Measurements from ENCODE around the gene DAB1.

Gene DAB1

DNA sequence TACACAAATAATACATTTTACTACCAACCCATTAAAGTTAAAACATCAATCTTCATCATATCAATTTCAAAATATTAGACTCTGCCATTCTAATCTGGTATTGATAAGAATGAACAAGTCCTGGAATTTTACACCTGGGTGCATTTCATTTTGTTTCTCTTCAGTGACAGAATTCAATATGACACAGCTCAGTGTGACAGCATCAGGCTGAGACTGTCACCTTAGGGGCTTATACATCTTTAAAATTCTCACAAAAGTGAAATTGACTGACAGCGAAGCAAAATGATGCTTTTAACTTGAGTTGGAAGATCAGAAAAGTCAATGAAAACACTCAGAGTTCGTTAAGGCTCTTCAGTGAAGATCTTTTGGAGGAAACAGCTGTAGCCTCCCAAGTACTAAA is 213.0 kb downstream of the DAB1 start:
- no peak for DNase-seq

DNA sequence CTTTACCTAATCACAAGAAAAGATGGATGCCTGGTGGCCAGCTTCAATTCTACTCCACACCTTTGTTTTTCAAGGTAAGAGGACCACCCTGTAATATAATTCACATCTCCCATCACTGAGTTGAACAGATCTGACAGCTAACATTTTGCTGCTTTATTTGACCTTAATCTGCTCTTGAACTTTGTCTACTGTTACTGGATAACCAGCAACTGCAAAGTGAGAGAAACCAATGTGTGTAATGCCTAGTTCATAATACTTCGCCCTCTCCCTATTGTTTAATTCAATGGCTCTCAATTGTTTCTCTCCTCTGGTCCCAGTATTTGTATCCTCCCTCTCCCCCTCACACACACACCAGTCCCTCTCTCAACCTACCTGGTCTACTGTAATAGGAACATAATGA is 214.4 kb downstream of the DAB1 start:
- no peak for DNase-seq

DNA sequence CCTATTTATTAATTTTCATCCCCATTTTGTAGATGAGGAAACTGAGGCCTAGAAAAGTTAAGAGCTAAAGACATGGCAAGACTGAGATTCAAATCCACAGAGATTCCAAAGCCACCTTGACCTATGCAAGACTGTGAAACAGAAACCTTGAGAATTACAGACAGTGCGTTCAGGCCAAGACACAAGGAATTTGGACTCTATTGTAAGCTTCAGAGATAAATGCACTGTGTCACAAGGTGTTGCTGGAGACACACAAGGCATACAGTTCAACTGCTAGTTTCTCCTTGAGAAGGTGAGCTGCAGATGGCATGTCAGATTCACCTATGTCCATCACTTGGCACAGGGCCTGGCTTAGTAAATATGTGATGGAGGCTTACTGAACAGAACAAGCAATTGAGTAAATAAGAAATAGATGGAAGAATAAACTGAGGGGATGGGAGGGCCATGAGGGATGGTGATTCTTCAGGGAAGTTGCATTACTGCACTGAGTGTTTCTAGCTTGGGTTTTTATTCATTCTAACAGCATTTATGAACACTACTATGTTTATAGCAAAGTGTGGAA is 215.0 kb downstream of the DAB1 start:
- no peak for DNase-seq

DNA sequence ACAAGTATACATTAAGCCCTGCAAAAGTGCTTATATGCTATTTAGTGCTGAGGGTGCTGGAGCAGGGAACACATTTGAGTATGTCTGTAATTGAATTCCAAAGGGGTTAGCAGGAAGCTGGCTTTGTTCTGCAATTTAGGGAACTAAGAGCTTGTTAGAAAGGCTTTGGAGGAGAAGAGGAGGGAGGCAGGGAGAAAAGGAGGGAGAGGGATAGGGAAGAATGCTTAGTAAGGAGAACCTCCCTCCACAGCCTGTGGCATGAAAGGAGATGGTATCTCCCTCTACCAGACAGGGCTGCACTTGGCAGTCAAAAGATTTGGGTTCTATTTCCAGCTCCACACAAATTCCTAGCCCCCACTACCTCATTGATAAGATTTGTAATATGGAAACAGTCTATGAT is 217.8 kb downstream of the DAB1 start:
- no peak for DNase-seq

DNA sequence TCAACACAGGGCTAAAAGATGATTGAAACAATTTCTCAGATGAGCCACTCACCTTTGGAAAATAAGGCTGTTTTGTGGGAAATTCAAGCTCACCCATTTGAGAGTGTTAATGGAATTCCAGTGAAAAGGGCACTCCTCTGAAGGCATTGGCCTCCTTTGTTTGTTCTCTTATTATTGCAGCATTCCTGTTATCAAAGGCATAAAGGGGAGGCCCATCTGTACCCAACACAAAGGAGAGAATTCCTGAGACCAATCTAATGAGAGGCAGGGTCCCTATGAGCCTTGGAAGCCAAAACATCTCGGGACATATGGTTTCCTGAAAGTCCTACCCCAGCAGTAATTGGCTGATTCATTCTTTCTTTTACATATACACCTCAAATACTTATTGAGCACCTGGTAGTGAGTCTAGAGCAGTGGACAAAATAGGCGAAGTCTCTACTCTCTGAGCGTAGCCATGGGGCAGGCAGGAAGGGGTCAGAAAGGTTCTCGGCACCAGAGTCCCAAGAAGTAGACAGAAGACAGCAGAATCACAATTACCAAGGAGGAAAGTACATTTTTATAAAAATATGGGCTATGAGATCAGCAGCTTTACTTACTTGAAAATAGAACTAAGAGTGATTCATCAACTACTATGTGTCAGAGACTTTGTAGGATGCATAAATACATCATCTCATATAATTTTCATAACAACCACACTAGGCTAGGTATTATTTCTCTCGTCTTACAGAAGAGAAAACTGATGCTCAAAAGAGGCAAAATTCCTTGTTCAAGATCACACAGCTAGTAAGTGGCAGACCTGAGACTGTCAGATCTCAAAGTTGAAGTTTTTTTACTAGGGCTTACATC is 218.7 kb downstream of the DAB1 start:
- DNase-seq = no peak

DNA sequence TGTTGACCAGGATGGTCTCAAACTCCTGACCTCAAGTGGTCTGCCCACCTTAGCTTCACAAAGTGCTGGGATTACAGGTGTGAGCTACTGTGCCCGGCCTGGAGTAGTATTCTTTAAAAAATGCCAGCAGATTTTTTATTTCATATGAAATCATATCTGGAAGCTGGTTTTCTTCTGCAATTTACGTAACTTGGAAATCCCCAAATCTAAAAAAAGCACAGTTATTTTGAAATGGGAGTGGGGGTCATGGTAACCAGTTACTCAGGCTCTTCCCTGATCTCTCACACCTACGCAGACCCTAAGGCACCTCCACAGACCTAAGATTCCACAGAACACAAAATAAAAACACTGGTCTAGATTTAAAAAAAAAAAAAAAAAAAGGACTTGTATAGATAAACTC is 219.8 kb downstream of the DAB1 start:
- no peak for DNase-seq

DNA sequence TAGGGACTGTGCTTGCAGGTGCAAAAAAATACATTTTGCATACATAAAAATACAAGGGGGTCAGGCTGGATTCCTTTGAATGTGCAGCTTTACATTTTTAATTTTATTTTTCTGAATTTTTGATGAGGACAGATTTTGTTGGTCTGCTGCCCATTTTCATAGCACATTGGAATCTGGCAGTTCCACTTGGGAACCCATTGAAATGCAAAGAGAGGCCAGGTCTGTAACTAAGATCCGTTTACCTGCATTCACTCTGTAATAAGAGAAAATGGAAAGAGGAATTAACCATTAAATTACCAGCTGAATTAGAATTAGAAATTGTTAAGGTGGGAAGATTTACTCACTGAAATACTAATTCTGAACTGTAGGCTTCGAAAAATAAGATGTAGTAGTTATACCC is 221.6 kb downstream of the DAB1 start:
- no peak for DNase-seq

DNA sequence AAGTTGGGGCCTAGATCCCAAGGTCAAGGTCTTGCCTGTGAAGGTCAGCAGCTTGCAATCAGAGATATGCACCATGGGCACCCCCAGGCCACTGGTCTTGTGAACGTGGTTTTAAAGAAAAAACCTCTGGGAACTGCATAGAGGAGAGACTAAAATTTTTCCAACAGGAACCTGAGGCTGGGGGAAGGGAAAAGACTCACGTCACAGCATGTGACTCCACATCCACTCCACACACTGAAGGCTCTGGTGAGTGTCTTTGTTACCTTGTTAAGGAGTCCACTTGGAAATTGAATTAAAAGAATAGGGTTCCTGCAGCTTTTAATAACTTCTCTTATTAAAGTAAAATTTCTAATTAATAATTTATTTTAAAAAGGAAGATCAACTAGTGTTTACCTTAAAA is 224.9 kb downstream of the DAB1 start:
- DNase-seq = no peak

DNA sequence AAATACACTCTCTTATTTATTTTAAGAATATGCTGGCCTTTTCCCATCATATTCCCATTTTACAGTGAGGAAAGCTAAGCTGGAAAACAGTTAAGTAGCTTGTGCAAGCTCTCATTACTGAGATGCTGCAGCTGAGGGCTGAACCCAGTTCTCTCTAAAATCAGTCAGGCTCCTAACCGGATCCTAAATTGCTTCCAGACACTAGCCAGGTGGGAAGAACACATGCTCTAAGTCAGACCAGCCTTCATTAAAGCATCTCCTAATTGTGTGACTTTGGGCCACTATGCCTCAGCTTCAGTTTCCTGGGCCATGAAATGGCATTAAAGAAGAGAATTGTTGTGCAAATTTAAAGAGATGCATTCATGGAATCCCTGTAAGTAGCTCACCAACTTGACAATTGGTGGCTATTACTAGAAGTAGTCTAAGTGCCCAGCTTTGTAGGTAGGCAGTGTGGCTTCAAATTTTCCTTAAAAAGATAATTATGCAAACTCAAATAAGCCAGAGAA is 228.4 kb downstream of the DAB1 start:
- DNase-seq = no peak

DNA sequence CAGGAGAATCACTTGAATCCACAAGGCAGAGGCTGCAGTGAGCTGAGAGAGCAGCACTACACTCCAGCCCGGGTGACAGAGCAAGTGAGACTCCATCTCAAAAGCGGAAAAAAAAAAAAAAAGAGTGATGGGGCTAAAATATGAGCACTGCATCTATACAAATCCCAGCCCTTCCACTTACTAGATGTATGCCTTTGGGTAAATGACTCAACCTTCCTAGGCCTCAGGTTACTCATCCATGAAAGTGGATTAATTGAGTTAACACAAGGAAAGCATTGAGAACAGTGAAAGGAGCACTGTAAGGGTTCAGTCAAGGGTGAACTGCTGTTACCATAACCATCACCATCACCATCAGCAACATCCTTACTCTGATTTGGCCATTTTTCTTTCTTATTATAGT is 231.6 kb downstream of the DAB1 start:
- no peak for DNase-seq

DNA sequence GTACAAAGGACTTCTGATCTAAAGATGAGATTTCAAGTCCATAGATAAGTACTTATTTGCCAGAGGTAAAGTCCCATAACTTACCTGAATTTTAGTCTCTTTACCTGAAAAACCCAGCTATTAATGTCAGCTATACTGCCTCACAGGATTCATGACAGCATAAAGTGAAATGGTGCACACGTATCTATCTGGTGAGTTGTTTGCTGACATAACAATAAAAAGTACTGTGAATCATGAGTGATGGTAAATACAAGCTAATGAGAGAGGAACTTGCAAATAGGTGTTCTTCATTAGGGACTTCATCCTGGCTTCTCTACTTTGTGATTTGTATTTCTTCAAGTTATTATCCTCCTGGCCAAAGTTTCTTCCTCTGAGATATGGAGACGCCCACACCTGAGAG is 233.0 kb downstream of the DAB1 start:
- no peak for DNase-seq

DNA sequence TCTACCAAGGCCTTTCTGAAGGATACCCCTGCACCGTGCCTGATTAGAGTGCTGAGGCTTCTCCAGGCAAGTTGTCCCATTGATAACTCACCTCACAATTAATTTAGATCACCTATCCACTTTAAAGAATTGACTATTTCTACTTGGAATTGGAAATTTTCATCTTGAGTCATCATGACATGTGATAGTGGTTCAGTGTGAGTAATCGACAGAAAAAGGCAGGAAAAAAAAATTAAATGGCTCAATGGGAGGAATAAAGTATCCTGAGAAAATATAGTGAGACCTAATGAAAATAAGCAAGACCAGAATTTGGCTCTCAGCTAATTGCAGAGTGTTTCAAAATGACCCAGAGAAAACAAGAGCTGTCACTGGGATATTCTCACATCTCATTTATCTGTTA is 235.7 kb downstream of the DAB1 start:
- no peak for DNase-seq

DNA sequence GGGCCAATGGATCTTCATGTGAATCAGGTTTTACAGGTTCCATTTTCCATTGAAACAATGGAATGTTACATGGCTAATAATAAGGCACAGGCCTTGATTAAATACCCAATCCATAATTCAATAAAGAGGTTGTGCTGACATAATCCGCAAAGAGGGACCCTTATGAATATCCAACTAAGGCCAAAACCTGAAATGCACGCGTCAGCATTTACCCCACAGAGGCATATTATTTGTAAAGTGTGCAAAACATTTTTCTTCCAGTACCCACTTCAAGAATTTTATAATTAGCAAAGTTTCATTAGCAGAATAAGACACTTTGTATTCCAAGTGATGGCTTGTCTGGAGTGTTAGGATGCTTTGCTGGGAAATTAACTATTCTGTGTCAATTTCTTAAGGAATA is 237.4 kb downstream of the DAB1 start:
- DNase-seq = no peak

DNA sequence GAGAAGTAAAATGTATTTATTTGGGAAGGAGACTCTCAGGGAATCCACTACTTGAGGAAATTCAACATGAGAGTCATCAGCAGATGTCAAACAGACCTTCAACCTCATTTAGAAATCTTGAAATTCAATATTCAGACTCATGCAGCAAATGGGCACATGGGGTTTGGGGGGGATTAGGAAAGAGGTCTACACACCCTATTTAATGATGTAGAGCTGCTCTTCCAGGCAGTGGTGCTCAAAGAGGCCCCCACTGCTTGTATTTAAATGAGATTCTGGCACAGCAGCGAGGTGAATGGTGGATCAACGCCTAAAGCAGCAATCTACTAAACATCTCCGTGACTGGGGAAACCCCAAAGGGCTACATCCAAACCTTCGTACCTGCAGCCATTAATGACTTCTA is 244.9 kb downstream of the DAB1 start:
- DNase-seq = no peak

DNA sequence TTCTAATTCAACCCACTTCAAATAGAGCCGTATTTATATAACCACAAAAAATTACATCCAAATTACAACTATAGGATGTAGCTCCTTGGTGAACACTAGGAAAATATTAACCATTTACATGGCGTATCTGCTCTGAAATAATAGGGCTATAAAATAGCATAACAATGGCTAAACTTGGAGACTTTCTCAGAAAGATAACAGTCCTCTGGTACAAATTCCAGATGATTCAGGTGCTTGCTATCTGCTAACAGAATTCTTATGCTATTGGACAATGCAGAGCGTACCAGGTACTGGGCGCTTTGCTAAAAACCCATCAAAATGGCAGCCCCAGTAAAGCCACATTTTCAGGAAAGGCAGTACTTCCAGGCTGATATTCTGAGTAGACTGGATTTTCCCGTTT is 248.4 kb downstream of the DAB1 start:
- DNase-seq = no peak

DNA sequence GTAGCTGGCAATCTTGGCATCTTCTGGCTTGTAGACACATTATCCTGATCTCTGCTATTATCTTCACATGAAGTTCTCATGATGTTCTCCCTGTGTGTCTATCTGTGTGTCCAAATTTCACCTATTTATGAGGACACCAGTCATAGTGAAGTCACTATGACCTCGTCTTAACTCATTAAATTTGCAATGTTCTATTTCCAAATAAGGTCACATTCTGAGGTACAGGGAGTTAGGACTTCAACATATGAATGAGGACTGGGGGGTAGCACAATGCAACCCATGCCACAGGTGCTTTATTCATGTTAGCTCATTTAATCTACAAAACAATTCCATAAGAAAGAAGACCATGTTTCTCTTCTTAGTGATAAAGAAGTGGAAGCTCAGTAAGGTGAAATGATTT is 251.8 kb downstream of the DAB1 start:
- no peak for DNase-seq

DNA sequence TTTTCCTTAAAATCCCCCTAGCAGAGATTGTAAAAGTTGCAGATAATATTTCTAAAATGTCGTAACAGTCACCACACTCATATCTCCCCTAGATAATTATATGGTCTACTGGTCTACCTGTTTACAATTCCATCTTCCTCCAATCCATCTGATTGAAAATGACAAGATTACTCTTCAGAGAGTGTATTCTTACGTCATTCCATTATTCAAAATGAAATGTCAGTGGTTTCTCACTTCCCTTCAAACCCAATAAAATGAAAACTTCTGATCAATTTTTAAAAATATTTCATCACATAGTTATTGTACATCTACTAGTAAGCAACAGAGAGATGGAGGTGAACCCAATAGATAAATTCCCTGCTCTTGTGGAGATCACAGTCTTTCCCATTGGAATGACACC is 255.9 kb downstream of the DAB1 start:
- DNase-seq = no peak

DNA sequence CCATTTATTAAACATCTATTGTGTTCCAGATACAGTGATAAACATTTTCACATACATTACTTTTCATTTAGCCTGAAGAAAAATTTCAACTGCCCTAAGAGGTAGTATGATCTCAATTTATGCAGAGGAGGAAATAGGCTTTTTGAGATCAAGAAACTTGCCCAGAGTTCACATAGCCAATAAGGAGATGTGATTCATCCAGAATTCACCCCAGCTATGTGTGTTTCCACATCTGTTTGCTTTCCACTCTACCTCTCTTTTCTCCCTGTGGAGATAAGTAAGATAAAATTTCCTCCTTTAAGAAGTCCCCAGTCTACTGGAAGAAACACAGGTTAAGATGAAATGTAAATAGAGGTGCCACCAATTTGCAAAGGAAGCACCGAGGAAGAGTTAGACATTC is 258.3 kb downstream of the DAB1 start:
- DNase-seq = no peak

DNA sequence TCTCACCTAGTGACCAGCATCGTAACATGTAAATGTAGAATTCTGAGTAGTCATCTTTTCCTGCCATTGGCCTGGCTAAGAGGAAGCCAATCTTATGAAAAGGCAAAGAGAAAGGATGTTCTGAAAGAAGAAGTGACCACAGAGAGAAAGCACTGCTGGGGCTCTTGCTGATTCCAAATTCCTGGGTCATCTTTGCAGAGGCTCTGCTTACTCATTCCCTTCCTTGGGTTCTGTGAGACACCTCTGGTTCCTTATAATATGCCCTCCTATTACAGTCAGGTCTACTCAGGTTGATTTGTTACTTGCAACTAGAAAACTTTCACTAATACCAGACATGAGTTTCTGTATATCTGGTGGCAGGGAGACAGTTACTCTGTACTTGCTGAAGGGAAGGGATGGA is 259.3 kb downstream of the DAB1 start:
- DNase-seq = no peak

DNA sequence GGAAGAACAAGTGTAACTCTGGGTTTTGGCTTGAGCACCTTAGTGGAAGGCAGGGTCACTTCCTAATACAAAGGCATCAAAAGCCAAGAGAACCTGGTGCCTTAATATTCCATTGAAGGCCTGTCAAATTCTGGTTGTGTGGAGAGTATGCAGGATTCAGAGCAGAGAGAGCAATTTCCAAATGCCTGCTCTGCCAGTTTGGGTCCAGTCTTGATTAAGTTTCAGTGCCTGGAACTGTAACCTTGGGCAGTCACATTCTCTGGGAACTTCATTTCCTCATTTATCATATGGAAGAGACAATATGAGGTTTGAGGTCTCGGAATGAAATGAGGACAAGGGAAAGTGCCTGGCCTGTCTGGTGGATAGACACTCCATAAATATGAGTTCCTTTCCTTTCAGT is 260.1 kb downstream of the DAB1 start:
- DNase-seq = no peak

DNA sequence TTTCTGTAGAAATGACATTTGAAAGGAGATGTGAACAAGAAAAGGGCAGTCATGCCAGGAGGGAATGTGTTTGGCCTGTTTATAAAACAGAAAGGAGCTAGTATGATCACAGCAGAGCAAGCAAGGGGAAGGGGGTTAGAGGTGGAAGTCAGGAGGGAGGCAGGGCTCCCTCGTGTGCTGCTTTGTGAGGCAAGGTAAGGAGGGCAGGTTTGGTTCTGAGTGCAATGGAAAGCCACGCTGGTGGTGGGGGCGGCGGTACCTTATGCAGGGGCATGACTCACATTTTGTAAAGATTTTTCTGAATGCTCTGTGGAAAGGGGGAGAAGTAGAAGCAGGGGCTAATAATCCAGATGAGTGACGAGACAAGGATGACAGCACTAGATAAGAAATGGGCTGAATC is 260.5 kb downstream of the DAB1 start:
- no peak for DNase-seq

DNA sequence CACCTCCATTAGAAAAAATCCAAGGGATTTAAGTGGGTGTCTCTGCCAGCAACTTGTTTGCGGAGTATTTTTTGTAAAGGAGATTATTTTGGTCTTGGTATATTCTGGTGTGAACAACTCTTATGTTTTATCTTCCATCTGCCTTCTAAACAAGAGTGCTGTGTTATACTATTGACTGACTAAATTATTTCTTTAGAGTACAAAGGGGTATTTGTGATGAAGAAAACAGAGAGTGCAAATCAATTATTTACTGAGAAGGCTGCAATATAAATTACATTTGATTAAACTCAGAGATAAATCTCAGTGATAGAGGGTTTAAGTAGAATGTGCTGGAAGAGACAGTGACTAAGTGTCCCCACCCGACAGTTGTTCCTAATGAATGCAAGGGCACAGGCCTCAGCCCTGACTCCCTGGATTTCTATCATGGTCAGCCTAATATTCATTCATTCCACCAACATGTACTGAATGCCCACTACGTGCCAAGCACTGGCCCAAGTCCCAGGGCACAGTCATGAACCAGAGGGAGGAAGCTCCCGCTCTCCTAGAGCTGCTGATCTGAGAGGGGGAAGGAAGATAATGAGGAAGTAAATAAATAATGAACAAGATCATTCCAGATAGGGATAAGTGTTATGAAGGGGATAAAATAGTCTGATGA is 261.1 kb downstream of the DAB1 start:
- DNase-seq = no peak

DNA sequence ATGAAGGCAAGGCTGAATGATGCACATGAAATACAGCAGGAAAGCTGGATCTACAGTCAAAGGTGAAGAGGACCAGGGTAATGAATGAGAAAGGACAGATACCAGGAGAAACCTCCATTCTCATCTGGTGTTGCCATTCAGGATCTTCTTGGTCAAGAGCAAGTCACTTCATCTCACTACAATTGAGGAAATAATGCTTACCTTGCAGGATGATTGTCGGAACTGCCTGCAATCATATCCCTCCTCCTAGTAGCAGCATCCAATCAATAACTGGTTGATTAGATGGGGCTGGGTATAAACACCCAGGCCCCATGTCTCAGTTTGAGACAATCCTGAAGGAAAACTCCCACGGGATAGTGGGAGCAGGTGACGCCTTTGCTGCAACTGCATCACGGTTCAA is 263.3 kb downstream of the DAB1 start:
- DNase-seq = no peak

DNA sequence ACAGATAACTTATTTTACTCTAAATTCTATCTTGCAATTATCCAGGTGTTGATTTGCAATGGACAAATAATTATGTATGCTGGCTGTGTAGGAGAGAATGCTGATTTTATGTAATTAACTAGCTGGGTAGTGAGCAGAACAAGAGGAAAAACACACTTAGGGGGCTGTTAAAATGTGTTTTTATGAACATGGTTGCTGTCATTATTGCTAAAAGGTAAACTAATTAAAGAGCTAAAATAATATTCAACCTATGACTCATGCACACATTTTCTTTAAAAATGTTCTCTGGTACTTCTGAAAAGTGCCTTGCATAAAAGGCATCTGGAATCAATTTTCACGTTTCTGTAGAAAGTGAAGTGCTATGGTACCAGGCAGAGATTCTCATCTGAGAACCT is 265.3 kb downstream of the DAB1 start:
- no peak for DNase-seq

All from SIG-M5 (cell line).